ENCODE data around the gene UBE2I.
"Not testable (repeated sequence)": the region's sequence is repeated elsewhere in the genome, so short reads cannot be mapped to it uniquely, and the experiment has no call there.

UBE2I gene

DNA sequence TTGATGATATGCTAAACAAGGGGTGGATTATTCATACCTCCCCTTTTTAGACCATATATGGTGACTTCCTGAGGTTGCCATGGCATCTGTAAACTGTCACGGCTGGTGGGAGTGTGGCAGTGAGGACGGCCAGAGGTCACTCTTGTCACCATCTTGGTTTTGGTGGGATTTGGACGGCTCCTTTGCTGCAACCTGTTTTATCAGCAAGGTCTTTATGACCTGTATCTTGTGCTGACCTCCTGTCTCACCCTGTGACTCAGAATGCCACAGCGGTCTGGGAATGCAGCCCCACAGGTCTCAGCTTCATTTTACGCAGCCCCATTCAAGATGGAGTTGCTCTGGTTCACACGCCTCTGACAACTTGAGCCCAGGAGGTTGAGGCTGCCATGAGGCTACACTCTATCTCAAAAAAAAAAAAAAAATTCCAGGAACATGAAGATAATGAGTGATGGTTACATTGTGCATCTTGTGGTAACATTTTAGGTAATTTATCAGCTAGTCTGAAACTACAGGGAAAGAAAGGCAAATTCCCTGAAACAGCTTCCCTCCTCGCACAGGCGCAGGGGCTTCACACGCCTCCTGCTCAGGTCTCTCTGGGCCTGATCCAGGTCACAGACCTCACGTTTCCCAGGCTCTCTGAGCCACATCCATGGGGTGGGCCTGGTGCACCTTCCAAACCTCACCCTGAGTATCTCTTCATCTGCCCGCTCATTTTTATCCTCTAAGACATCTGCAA is 15.3 kb upstream of the UBE2I start:
- DNase-seq (ENCODE audit: extremely low read depth, low read depth) = no peak
- no peak overlapping the region for H3K4me3 ChIP-seq (replicated peaks; ENCODE audit: low read depth, low read length)
- TF ChIP-seq, protein P1, sequence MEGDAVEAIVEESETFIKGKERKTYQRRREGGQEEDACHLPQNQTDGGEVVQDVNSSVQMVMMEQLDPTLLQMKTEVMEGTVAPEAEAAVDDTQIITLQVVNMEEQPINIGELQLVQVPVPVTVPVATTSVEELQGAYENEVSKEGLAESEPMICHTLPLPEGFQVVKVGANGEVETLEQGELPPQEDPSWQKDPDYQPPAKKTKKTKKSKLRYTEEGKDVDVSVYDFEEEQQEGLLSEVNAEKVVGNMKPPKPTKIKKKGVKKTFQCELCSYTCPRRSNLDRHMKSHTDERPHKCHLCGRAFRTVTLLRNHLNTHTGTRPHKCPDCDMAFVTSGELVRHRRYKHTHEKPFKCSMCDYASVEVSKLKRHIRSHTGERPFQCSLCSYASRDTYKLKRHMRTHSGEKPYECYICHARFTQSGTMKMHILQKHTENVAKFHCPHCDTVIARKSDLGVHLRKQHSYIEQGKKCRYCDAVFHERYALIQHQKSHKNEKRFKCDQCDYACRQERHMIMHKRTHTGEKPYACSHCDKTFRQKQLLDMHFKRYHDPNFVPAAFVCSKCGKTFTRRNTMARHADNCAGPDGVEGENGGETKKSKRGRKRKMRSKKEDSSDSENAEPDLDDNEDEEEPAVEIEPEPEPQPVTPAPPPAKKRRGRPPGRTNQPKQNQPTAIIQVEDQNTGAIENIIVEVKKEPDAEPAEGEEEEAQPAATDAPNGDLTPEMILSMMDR (IDR thresholded peaks at IDR 0.05; ENCODE audit: low read depth, low read length, missing control alignments) = no peak

DNA sequence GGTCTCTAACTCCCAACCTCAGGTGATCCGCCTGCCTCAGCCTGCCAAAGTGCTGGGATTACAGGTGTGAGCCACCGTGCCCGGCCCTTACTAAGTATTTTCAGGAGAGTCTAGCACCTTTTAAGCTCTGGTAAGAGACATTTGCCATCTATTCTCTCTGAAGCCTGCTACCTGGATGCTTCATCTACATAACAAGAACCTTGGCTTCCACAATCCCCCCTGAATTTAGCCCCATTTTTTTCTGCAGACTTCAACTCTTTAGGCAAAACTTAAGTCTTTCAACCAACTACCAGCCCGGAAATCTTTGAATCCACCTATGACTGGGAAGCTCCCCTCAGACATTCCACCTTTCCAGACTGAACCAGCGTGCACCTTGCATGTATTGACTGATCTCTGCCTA is 14.0 kb upstream of the UBE2I start:
- TF ChIP-seq, protein P1 (IDR thresholded peaks at IDR 0.05; ENCODE audit: low read depth, low read length, missing control alignments) = no peak
- no peak overlapping the region for H3K4me3 ChIP-seq (replicated peaks; ENCODE audit: low read depth, low read length)
- DNase-seq (ENCODE audit: extremely low read depth, low read depth) = no peak

DNA sequence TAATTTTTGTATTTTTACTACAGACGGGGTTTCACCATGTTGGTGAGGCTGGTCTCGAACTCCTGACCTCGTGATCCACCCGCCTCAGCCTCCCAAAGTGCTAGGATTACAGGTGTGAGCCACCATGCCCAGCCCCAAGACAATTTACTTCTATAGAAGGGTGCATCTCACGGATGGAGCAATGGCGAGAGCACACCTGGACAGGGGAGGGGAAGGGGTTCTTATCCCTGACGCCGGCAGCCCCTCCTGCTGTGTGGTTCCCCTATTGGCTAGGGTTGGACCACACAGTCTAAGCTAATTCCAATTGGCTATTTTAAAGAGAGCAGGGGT is 12.8 kb upstream of the UBE2I start:
- not testable (repeated sequence) for DNase-seq (ENCODE audit: extremely low read depth, low read depth); H3K4me3 ChIP-seq (replicated peaks; ENCODE audit: low read depth, low read length)

DNA sequence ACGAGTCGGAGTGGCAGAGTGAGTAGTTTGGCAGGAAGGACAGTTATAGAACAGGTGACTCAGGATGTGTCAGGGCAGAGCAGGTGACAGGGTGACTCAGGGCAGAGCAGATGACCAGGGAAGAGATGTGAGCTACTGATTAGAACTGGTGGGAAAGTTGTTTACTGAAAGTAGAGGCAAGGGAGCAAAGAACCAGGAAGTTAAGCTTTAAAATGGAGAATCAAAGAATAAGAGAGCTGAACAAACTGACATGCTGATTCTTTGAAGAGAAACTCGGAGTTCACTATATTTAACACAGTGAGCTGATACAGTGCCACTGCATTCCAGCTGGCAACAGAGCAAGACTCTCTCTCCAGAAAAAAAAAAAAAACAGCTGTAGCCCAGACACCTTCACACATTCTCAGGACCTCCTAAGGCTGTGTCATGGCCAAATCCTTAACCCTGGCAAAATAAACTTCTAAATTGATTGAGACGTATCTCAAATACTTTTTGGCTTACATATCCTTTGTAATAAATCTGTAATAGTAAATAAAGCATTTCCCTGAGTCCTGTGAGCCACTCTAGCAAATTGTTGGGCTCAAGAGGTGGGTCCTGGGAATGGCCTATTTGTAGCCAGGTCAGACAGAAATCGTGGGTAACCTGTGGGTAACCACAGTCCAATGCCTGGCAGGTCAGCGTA is 12.3 kb upstream of the UBE2I start:
- DNase-seq (ENCODE audit: extremely low read depth, low read depth) = no peak
- TF ChIP-seq, protein P1 (IDR thresholded peaks at IDR 0.05; ENCODE audit: low read depth, low read length, missing control alignments) = no peak
- H3K4me3 ChIP-seq (replicated peaks; ENCODE audit: low read depth, low read length) = no peak overlapping the region

DNA sequence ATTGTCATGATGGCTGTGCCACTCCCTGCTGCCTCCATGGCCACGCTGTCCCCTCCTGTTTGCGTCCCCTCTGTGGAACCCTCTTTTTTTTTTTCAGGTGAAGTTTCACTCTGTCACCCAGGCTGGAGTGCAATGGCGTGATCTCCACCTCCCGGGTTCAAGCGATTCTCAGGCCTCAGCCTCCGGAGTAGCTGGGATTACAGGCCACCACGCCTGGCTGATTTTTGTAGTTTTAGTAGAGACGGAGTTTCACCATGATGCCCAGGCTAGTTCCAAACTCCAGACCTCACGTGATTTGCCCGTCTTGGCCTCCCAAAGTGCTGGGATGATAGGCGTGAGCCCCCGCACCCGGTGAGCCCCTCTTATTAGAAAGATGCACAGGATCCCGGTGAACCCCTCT is 11.0 kb upstream of the UBE2I start:
- TF ChIP-seq, protein P1 (IDR thresholded peaks at IDR 0.05; ENCODE audit: low read depth, low read length, missing control alignments) = no peak
- no peak for DNase-seq (ENCODE audit: extremely low read depth, low read depth)
- H3K4me3 ChIP-seq (replicated peaks; ENCODE audit: low read depth, low read length) = no peak overlapping the region

DNA sequence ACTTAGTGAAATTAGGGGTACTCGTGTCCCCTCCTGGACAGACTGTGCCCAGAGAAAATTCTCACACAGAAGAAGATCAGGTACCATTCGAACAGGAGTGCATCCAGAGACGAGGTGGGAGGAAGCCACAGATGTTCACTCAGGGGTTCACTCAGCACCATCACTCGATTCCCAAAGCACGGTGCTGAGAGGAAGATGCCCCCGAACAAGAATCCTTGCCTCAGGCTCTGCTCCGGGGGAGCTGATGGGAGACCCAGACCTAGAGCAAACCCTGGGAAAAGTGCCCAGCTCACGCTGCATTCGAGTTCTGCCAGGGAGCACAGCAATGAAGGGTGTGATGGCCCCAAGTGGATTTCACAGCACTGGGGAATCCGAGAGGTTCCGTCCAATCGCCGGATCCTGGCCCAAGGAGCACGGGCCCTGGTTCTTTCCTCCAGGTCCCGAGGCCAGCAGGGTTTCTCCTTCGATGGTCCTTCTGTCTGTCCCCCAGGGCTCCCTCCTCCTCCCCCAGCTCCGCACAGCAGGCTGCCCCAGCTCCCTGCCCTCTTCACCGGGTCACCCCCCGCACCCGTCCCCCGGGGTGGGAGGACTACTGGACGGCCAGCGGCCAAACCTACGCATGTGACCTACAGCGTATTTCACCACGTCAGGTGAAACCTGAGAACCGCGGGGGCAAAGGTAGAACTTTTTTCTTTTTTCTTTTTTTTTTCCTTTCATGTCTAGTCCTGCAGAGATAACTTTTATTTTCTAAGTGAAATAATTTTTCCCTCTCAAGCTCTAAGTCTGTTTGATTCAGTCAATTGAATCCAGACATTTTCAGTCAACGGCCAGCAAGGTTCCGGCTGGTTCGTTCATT is 10.2 kb upstream of the UBE2I start:
- TF ChIP-seq, protein P1 (IDR thresholded peaks at IDR 0.05; ENCODE audit: low read depth, low read length, missing control alignments) = no peak
- H3K4me3 ChIP-seq (replicated peaks; ENCODE audit: low read depth, low read length) = no peak overlapping the region
- no peak for DNase-seq (ENCODE audit: extremely low read depth, low read depth)

DNA sequence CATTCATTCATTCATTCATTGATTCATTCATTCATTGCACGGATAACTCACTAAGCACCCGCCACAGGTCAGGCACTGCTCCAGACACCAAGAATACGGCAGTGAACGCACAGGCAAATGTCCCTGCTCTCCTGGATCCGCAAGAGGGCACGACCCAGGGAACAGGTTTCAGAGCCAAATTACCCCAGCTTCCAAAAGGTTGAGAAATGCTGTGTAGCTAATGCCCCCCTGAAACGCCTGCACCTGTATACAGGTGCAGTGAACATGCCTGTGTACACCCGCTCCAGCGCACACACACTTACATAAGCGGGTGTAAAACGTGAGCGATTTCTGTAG is 9.6 kb upstream of the UBE2I start:
- no peak for DNase-seq (ENCODE audit: extremely low read depth, low read depth)
- TF ChIP-seq, protein P1 (IDR thresholded peaks at IDR 0.05; ENCODE audit: low read depth, low read length, missing control alignments) = no peak
- no peak overlapping the region for H3K4me3 ChIP-seq (replicated peaks; ENCODE audit: low read depth, low read length)
